ENCODE results near the gene DAB2IP.

- TF ChIP-seq ARNT (IDR thresholded peaks at IDR 0.05), result no peak
- TF ChIP-seq FOXA1 (IDR thresholded peaks at IDR 0.05), result no peak
- TF ChIP-seq TARDBP (IDR thresholded peaks at IDR 0.05), result no peak
- TF ChIP-seq SUZ12 (IDR thresholded peaks at IDR 0.05), result no peak
- TF ChIP-seq CTBP1 (IDR thresholded peaks at IDR 0.05; ENCODE audit: borderline replicate concordance), result no peak
- TF ChIP-seq SP1 (IDR thresholded peaks at IDR 0.05), result no peak
- no peak for TF ChIP-seq BHLHE40 (IDR thresholded peaks at IDR 0.05; ENCODE audit: borderline replicate concordance)
- no peak for TF ChIP-seq L3MBTL2 (conservative IDR thresholded peaks at IDR 0.05)
These were observed 3.2 kb downstream of the DAB2IP start for GRCh38 chr9:121654499-121655140.
